ENCODE results near the gene PLA2G12A.

- TF ChIP-seq CTCF (IDR thresholded peaks at IDR 0.05), result no peak
- no peak for TF ChIP-seq POLR2A (IDR thresholded peaks at IDR 0.05)
- no peak for TF ChIP-seq POLR2AphosphoS5 (IDR thresholded peaks at IDR 0.05)
- TF ChIP-seq EP300 (IDR thresholded peaks at IDR 0.05), result no peak
Measured at GRCh38 chr4:109745830-109746229, 16.0 kb upstream of the PLA2G12A start.

Measured in upper lobe of left lung (tissue), 4 donors.